HepG2 (cell line): Measurements from ENCODE around the gene RUVBL1. TPM values are rescaled to one million over a fixed set of nuclear protein-coding genes. Genes with fewer than 3 reads are reported as not detected.

Source experiments
- ARID4A ChIP-seq: sonication (generic); formaldehyde crosslinking; IDR thresholded peaks from 2 replicates; pipeline ENCODE4 v1.5.0; 2020; ENCODE audit warnings: mild to moderate bottlenecking, missing genetic modification reagents, borderline replicate concordance
- ELK4 ChIP-seq: sonication (generic); formaldehyde crosslinking; IDR thresholded peaks from 2 replicates; pipeline ENCODE4 v1.9.0; 2021; ENCODE audit warnings: missing genetic modification reagents, borderline replicate concordance
- ISL2 ChIP-seq: sonication (generic); formaldehyde crosslinking; IDR thresholded peaks from 2 replicates; pipeline ENCODE4 v1.5.0; 2020; ENCODE audit warnings: missing genetic modification reagents
- NAIF1 ChIP-seq: sonication (generic); formaldehyde crosslinking; IDR thresholded peaks from 2 replicates; pipeline ENCODE4 v1.5.0; 2020; ENCODE audit warnings: mild to moderate bottlenecking, missing genetic modification reagents, borderline replicate concordance
- SP4 ChIP-seq: sonication (generic); formaldehyde crosslinking; IDR thresholded peaks from 2 replicates; pipeline ENCODE4 v1.8.1; 2023; ENCODE audit warnings: mild to moderate bottlenecking, missing genetic modification reagents
- ZKSCAN1 ChIP-seq: fragments of 150-350 bp; IDR thresholded peaks from 2 replicates; pipeline ENCODE4 v1.6.1; 2014; ENCODE audit warnings: low read length
- ZNF160 ChIP-seq: sonication (generic); formaldehyde crosslinking; IDR thresholded peaks from 2 replicates; pipeline ENCODE4 v1.8.0; 2022; ENCODE audit warnings: mild to moderate bottlenecking, inconsistent platforms, missing genetic modification reagents
- ZNF431 ChIP-seq: sonication (generic); formaldehyde crosslinking; IDR thresholded peaks from 2 replicates; pipeline ENCODE4 v1.9.0; 2022; ENCODE audit warnings: missing genetic modification reagents, low read depth, mild to moderate bottlenecking, borderline replicate concordance
- ZNF441 ChIP-seq: sonication (generic); formaldehyde crosslinking; IDR thresholded peaks from 2 replicates; pipeline ENCODE4 v1.7.0; 2021; ENCODE audit warnings: missing genetic modification reagents, borderline replicate concordance
- ZNF570 ChIP-seq: sonication (generic); formaldehyde crosslinking; IDR thresholded peaks from 2 replicates; pipeline ENCODE4 v1.4.0; 2020; ENCODE audit warnings: mild to moderate bottlenecking, missing genetic modification reagents, borderline replicate concordance
- ZNF709 ChIP-seq: sonication (generic); formaldehyde crosslinking; IDR thresholded peaks from 2 replicates; pipeline ENCODE4 v1.5.0; 2020; ENCODE audit warnings: mild to moderate bottlenecking, missing genetic modification reagents
- ZXDC ChIP-seq: sonication (generic); formaldehyde crosslinking; IDR thresholded peaks from 2 replicates; pipeline ENCODE4 v1.5.0; 2020; ENCODE audit warnings: mild to moderate bottlenecking, missing genetic modification reagents
- polyA plus RNA-seq, 8 experiments: library from polyadenylated mRNA; depleted of rRNA in 3 of 8; stranded (reverse) in 7 of 8; unstranded in 1 of 8; fragments of >200 nt; fragmentation: Illumina TruSeq in 4 of 8; extraction: Trizol in 4 of 8; gene quantifications; 2 replicates each; pipeline versions ENCODE4 v1.2.1 to v1.2.3, GENCODE V29; 2011 to 2016; ENCODE audit warnings: low read depth in 4 of 8, missing spikeins in 1 of 8, mixed read lengths in 1 of 8; ENCODE audit not compliant: insufficient read depth in 1 of 8
- total RNA-seq, 5 experiments: library from RNA; depleted of rRNA; stranded (reverse); fragments of >200 nt; fragmentation: Illumina TruSeq; extraction: Trizol; gene quantifications; 2 replicates each; pipeline ENCODE4 v1.2.3, GENCODE V29; 2016; ENCODE audit warnings: low read depth in 1 of 5
- TF ChIP-seq, protein P1 (sequence below): sonication (generic); formaldehyde crosslinking; IDR thresholded peaks from 2 replicates; pipeline ENCODE4 v1.5.0; 2020; ENCODE audit warnings: missing genetic modification reagents
- TF ChIP-seq, protein P2 (sequence below): sonication (generic); formaldehyde crosslinking; IDR thresholded peaks from 2 replicates; pipeline ENCODE4 v1.9.0; 2021; ENCODE audit warnings: missing genetic modification reagents, borderline replicate concordance

Gene RUVBL1
- total and polyA plus RNA-seq, 2 of the 13 experiments (the other 11 are each of a cell fraction or from before 2014, with no cell fraction given): 32.7 to 86.3 TPM

- TF ChIP-seq ELK4 (CRISPR knock-in tag): no peak; the same call in 1 of the 2 replicates
- TF ChIP-seq ZNF441 (CRISPR knock-in tag): peak; percentile 73; the same call in 1 of the 2 replicates
- no peak for TF ChIP-seq ZKSCAN1
- TF ChIP-seq NAIF1: no peak; the same call in 1 of the 2 replicates
- peak; percentile 57; the same call in 1 of the 2 replicates for TF ChIP-seq ISL2
- TF ChIP-seq ZNF709: peak; percentile 81
- TF ChIP-seq ZNF160 (CRISPR knock-in tag): peak; percentile 94
- TF ChIP-seq ARID4A (CRISPR knock-in tag): peak; percentile 96
- TF ChIP-seq, protein P1, sequence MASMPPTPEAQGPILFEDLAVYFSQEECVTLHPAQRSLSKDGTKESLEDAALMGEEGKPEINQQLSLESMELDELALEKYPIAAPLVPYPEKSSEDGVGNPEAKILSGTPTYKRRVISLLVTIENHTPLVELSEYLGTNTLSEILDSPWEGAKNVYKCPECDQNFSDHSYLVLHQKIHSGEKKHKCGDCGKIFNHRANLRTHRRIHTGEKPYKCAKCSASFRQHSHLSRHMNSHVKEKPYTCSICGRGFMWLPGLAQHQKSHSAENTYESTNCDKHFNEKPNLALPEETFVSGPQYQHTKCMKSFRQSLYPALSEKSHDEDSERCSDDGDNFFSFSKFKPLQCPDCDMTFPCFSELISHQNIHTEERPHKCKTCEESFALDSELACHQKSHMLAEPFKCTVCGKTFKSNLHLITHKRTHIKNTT (CRISPR knock-in tag): no peak
- TF ChIP-seq, protein P2, sequence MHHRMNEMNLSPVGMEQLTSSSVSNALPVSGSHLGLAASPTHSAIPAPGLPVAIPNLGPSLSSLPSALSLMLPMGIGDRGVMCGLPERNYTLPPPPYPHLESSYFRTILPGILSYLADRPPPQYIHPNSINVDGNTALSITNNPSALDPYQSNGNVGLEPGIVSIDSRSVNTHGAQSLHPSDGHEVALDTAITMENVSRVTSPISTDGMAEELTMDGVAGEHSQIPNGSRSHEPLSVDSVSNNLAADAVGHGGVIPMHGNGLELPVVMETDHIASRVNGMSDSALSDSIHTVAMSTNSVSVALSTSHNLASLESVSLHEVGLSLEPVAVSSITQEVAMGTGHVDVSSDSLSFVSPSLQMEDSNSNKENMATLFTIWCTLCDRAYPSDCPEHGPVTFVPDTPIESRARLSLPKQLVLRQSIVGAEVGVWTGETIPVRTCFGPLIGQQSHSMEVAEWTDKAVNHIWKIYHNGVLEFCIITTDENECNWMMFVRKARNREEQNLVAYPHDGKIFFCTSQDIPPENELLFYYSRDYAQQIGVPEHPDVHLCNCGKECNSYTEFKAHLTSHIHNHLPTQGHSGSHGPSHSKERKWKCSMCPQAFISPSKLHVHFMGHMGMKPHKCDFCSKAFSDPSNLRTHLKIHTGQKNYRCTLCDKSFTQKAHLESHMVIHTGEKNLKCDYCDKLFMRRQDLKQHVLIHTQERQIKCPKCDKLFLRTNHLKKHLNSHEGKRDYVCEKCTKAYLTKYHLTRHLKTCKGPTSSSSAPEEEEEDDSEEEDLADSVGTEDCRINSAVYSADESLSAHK (CRISPR knock-in tag): no peak
- TF ChIP-seq ZXDC: peak; percentile 90
- peak; percentile 90 for TF ChIP-seq ZNF431 (CRISPR knock-in tag)
- no peak for TF ChIP-seq ZNF570 (CRISPR knock-in tag)
- TF ChIP-seq SP4 (CRISPR knock-in tag): peak; percentile 77
These were observed 29.8 kb upstream of the RUVBL1 start, which contains the start of gene EEFSEC (continued) for GRCh38 chr3:128153156-128154041.
